GM21447 (cell line): ENCODE results near the gene PTN.

ENCODE experiments used
- ATAC-seq: cut with Tn5 transposase; IDR thresholded peaks from one replicate; pipeline ENCODE4 v1.9.1; 2021; ENCODE audit not compliant: unreplicated experiment

The PTN gene

GRCh38 chr7:137324796-137325696 is 18.5 kb downstream of the PTN start:
- ATAC-seq = no peak

GRCh38 chr7:137316648-137317353 is 26.7 kb downstream of the PTN start:
- no peak for ATAC-seq

- ATAC-seq = no peak
Observed at GRCh38 chr7:137313201-137313600, 30.3 kb downstream of the PTN start.

GRCh38 chr7:137306748-137307147 is 36.8 kb downstream of the PTN start:
- no peak for ATAC-seq

- no peak for ATAC-seq
Observed at GRCh38 chr7:137305901-137306621, 37.5 kb downstream of the PTN start.

- ATAC-seq = no peak
Observed at GRCh38 chr7:137304624-137305235, 38.8 kb downstream of the PTN start.

- no peak for ATAC-seq
Observed at GRCh38 chr7:137304165-137304564, 39.4 kb downstream of the PTN start.

GRCh38 chr7:137302081-137302480 is 41.5 kb downstream of the PTN start:
- no peak for ATAC-seq

- no peak for ATAC-seq
Observed at GRCh38 chr7:137298464-137298794, 45.1 kb downstream of the PTN start.

- no peak for ATAC-seq
Observed at GRCh38 chr7:137297551-137298463, 45.7 kb downstream of the PTN start.

- ATAC-seq = no peak
Observed at GRCh38 chr7:137296576-137296975, 47.0 kb downstream of the PTN start.

GRCh38 chr7:137295739-137296324 is 47.7 kb downstream of the PTN start:
- ATAC-seq = no peak

GRCh38 chr7:137289101-137289500 is 54.4 kb downstream of the PTN start:
- no peak for ATAC-seq

- no peak for ATAC-seq
Observed at GRCh38 chr7:137287651-137288258, 55.8 kb downstream of the PTN start.

- ATAC-seq = no peak
Observed at GRCh38 chr7:137283153-137283552, 60.4 kb downstream of the PTN start.

- no peak for ATAC-seq
Observed at GRCh38 chr7:137282043-137282442, 61.5 kb downstream of the PTN start.

GRCh38 chr7:137276189-137276588 is 67.3 kb downstream of the PTN start:
- ATAC-seq = no peak

GRCh38 chr7:137272249-137272648 is 71.3 kb downstream of the PTN start:
- no peak for ATAC-seq

GRCh38 chr7:137269240-137269639 is 74.3 kb downstream of the PTN start:
- no peak for ATAC-seq
